SK-N-SH (cell line): Measurements from ENCODE around the gene FAM153A. TPM values are rescaled to one million over a fixed set of nuclear protein-coding genes. Genes with fewer than 3 reads are reported as not detected.
"Not testable (repeated sequence)": the region's sequence is repeated elsewhere in the genome, so short reads cannot be mapped to it uniquely, and the experiment has no call there.

Experiments used
- CTCF ChIA-PET: fragments of 300-600, 350-600 bp; formaldehyde crosslinking; extraction: SDS; loops from one replicate; lab custom pipeline; 2021; lab: Yijun Ruan, JAX
- POLR2A ChIA-PET: fragments of 350-600 bp; sonication (Branson Sonifier 250); formaldehyde crosslinking; extraction: SDS; loops from one replicate; lab custom pipeline; 2020; ENCODE audit warnings: antibody characterized with exemption, inconsistent platforms; lab: Yijun Ruan, JAX
- DNase-seq: peaks from one replicate; pipeline ENCODE4 v3.0.0; 2012
- H2AFZ ChIP-seq: fragments of 200-600 bp; sonication (generic); 2 replicates; pipeline ENCODE4 v1.8.1; 2016; ENCODE audit warnings: antibody characterized with exemption, mild to moderate bottlenecking, low read depth
- H3F3A ChIP-seq: fragments of 200-600 bp; sonication (generic); replicated peaks from 2 replicates; pipeline ENCODE3; 2016; ENCODE audit warnings: antibody characterized with exemption, mild to moderate bottlenecking; ENCODE audit not compliant: insufficient read depth
- H3K27ac ChIP-seq, 2 experiments: fragments of 200-500 bp in 1 of 2; fragments of 200-600 bp in 1 of 2; sonication (Bioruptor generic) in 1 of 2; sonication (generic), shearing (Covaris generic) in 1 of 2; 2 replicates each; pipeline versions ENCODE4 v1.5.1 to v1.6.1; 2014 to 2016; ENCODE audit warnings: low read depth in 2 of 2, inconsistent platforms in 1 of 2, low read length in 1 of 2, mild to moderate bottlenecking in 1 of 2, mixed read lengths in 1 of 2
- H3K27me3 ChIP-seq: fragments of 200-600 bp; sonication (generic), shearing (Covaris generic); 2 replicates; pipeline ENCODE4 v1.6.1; 2016; ENCODE audit warnings: mixed run types; ENCODE audit not compliant: insufficient read depth
- H3K36me3 ChIP-seq, 2 experiments: fragments of 200-500 bp in 1 of 2; fragments of 200-600 bp in 1 of 2; sonication (Bioruptor generic) in 1 of 2; sonication (generic) in 1 of 2; replicated peaks in 1 of 2; 2 replicates each; pipeline versions ENCODE3 to v1.5.1; 2014 to 2016; ENCODE audit warnings: low read length in 1 of 2, mild to moderate bottlenecking in 1 of 2; ENCODE audit not compliant: insufficient read depth in 2 of 2, control insufficient read depth in 1 of 2
- H3K4me1 ChIP-seq, 2 experiments: fragments of 200-500 bp in 1 of 2; fragments of 200-600 bp in 1 of 2; sonication (Bioruptor generic) in 1 of 2; sonication (generic), shearing (Covaris generic) in 1 of 2; 2 replicates each; pipeline versions ENCODE4 v1.5.1 to v1.6.1; 2014 to 2016; ENCODE audit warnings: low read depth in 1 of 2, low read length in 1 of 2, mixed run types in 1 of 2; ENCODE audit not compliant: insufficient read depth in 2 of 2, control insufficient read depth in 1 of 2
- H3K4me2 ChIP-seq: fragments of 200-600 bp; sonication (generic), shearing (Covaris generic); 2 replicates; pipeline ENCODE4 v1.6.1; 2017; ENCODE audit warnings: mixed run types
- H3K4me3 ChIP-seq, 2 experiments: fragments of 200-500 bp in 1 of 2; fragments of 200-600 bp in 1 of 2; sonication (Bioruptor generic) in 1 of 2; sonication (generic), shearing (Covaris generic) in 1 of 2; 2 replicates each; pipeline versions ENCODE4 v1.5.1 to v1.8.1; 2014 to 2016; ENCODE audit warnings: low read depth in 2 of 2, inconsistent platforms in 1 of 2, low read length in 1 of 2, mild to moderate bottlenecking in 1 of 2, mixed read lengths in 1 of 2, moderate library complexity in 1 of 2
- H3K79me2 ChIP-seq: fragments of 200-600 bp; sonication (generic); 2 replicates; pipeline ENCODE4 v1.8.1; 2017; ENCODE audit warnings: mild to moderate bottlenecking; ENCODE audit not compliant: insufficient read depth
- H3K9ac ChIP-seq: fragments of 200-600 bp; sonication (generic); 2 replicates; pipeline ENCODE4 v1.6.1; 2017; ENCODE audit warnings: mixed run types
- H3K9me2 ChIP-seq: fragments of 200-600 bp; sonication (generic); 2 replicates; pipeline ENCODE4 v1.6.1; 2017; ENCODE audit warnings: mixed run types
- H3K9me3 ChIP-seq: fragments of 200-600 bp; sonication (generic); 2 replicates; pipeline ENCODE4 v1.6.1; 2017; ENCODE audit warnings: mixed run types, mild to moderate bottlenecking, moderate library complexity
- H4K20me1 ChIP-seq: fragments of 200-600 bp; sonication (generic); 2 replicates; pipeline ENCODE4 v1.6.1; 2017; ENCODE audit warnings: mild to moderate bottlenecking, mixed run types; ENCODE audit not compliant: insufficient read depth
- WGBS: methylation state at CpG from one replicate; pipeline ENCODE4 v1.1.6; 2017; ENCODE audit warnings: low lambda C conversion rate; 5-methylcytosine and 5-hydroxymethylcytosine counted together
- polyA plus RNA-seq, 3 experiments: library from polyadenylated mRNA; depleted of rRNA; stranded (reverse); fragments of >200 nt; gene quantifications; 2 replicates each; pipeline ENCODE4 v1.2.3, GENCODE V29; 2012

The FAM153A gene
- polyA plus RNA-seq, 1 of the 3 experiments (the other 2 are of a cell fraction), result not detected

DNA sequence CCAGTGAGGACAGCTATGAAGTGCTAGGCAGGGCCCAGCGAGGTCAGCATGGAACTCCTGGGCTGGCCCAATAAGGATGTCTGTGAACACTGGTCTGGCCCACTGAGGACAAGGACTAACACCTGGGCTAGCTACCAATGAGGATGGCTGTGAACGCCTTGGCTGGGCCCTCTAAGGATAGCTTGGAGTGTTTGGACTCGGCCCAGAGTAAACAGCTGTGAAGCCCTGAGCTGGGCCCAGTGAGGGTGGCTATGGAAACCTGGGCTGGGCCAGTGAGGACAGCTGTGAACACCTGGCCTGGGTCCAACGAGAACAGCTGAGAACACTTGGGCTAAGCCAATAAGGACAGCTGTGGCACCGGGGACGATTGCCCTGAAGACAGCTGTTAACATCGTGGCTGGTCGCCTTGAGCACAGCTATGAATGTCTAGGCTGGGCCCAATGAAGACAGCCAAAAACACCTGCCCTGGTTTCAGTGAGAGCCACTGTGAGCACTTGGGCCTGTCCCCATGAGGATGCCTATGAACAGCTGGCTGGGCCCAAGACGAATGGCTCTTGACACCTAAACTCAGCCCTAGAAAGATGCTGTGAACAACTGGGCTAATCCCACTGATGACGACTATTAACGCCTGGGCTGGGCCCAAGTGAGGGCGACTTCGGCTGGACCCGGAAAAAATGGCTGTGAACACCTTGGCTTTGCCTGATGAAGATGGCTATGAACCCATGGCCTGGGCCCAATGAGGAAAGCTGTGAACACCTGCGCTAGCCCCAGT lies 18.8 kb downstream of the FAM153A start:
- POLR2A ChIA-PET, H3K27ac ChIP-seq, H3K4me1 ChIP-seq, H2AFZ ChIP-seq, DNase-seq, H3K36me3 ChIP-seq, H3K9ac ChIP-seq, H4K20me1 ChIP-seq, H3K9me2 ChIP-seq, H3K4me2 ChIP-seq, H3F3A ChIP-seq, CTCF ChIA-PET, H3K4me3 ChIP-seq, H3K79me2 ChIP-seq, H3K27me3 ChIP-seq, H3K9me3 ChIP-seq: not testable (repeated sequence)
- no CpG with 5 or more reads among the region's 15 CpGs for WGBS

DNA sequence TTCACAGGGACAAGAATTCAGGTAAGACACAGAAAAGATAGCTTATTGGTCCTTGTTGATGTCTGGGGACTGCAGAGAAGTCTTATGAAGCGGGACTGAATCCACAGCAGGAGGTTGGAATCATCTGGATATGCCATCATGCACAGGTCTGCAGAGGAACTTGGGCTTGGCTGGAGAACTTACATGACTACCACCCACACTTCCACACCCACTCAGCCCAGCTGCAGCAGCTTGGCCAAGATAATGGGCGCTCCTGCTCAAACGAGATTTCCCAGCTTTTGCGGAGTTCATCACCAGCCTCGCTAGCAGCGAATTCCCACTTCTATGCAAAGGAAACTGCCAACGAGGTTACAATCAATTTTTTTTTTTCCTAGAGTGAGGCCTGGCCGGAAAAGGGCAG lies 21.7 kb downstream of the FAM153A start:
- H3F3A ChIP-seq, H3K79me2 ChIP-seq, POLR2A ChIA-PET, H3K4me3 ChIP-seq, H3K9me3 ChIP-seq, H4K20me1 ChIP-seq, H3K27me3 ChIP-seq, H3K9ac ChIP-seq, H3K4me2 ChIP-seq, H3K4me1 ChIP-seq, CTCF ChIA-PET, H3K9me2 ChIP-seq, H3K27ac ChIP-seq, H3K36me3 ChIP-seq, DNase-seq, H2AFZ ChIP-seq: not testable (repeated sequence)
- 63% methylated on average over 7 of the region's 8 CpGs for WGBS

DNA sequence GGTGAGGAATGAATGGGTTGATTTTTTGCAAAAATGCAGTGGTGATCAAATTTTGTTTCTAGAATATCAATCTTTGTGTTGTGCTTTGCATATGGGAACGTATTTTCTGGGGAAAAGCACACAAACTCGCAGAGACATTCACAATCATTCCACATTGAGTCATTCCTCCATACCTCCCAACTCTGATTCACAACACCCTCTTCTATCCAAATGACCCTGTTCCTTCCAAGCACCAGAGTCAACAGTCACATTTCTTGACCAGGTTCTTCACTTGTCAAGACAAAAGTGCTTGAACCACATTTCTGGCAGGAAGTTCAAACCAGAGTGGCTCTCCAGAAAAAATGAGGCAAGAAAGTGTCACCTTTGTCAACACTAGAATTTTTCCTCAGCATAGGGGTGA lies 35.3 kb downstream of the FAM153A start:
- POLR2A ChIA-PET, H3K36me3 ChIP-seq, DNase-seq, H3K9me3 ChIP-seq, H3K79me2 ChIP-seq, H3K9me2 ChIP-seq, H3K27ac ChIP-seq, H3K27me3 ChIP-seq, H2AFZ ChIP-seq, H3F3A ChIP-seq, H4K20me1 ChIP-seq, H3K4me2 ChIP-seq, H3K4me1 ChIP-seq, H3K4me3 ChIP-seq, H3K9ac ChIP-seq, CTCF ChIA-PET: not testable (repeated sequence)
- WGBS, result 0% methylated on average over 2 of the region's 2 CpGs

DNA sequence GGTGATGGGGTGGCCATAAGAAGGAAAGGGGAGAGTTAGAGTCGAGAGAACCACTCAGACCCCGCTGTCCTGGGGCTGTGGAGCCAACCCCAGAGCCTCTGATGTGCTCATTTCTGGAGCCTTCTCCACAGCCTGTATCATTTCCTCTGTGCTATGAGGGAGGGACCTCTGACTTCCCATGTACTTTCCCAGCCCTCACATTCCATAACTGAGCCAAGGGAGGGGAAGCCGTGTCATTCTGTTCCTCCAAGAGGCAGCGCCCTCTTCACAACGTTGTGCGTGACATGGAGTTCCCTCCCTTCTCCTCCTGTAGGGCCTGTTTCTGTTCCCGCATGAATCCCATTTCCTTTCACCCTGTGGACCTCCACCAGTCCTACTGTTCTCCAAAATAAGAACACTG lies 57.8 kb downstream of the FAM153A start:
- H2AFZ ChIP-seq, POLR2A ChIA-PET, H4K20me1 ChIP-seq, H3K9me2 ChIP-seq, H3K79me2 ChIP-seq, H3K4me3 ChIP-seq, H3K27ac ChIP-seq, H3K9ac ChIP-seq, H3F3A ChIP-seq, CTCF ChIA-PET, DNase-seq, H3K9me3 ChIP-seq, H3K4me1 ChIP-seq, H3K36me3 ChIP-seq, H3K4me2 ChIP-seq, H3K27me3 ChIP-seq: not testable (repeated sequence)
- WGBS, result 57% methylated on average over 2 of the region's 7 CpGs

DNA sequence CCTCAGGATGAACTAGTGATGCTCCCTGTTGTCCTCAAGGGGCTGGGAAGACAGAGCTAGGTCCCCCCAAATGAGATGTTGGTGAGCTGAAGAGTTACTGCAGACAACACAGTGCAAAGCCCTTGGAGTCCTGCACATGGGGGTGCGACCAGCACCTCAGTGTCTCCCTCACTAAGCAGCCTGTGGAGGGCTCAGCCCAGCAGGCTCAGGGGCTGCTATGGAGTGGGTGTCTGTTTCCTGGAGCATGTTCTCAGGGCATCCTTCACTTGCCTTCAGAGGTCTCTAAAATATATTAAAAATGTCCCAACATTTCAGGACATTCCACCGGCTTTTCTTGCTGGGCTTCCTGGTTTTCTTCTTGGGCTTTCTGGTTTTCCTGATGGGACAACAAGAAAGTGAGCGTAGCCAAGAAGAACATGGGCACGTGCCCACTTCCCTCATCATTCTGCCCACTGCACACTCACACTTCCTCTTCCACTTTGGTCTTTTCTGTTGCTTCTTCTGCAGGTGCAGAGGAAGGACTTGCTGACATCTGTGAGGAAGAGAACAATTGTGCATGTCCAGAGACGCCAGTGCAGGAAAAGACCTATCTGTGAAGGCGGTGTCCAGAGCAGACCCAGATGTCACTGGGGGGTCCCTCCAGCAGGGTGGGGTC lies 58.7 kb downstream of the FAM153A start:
- H3K27me3 ChIP-seq, result not testable (repeated sequence)

DNA sequence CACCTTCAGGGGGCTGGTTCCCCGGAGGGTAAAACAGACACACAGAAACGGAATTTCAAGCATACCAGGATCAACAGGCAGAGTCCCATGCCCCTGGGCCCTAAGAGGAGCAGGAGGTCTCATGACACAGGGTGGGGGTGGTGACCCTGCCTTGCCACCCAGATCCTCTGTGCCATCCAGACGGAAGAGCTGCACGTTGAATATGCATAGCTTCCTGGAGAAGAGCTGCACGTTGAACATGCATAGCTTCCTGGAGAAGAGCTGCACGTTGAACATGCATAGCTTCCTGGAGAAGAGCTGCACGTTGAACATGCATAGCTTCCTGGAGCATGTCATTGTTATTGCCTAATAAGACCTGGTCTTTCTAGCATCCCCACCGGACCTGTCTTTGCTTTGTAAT lies 59.9 kb downstream of the FAM153A start:
- H3K4me3 ChIP-seq, CTCF ChIA-PET, H4K20me1 ChIP-seq, H3K9me3 ChIP-seq, H3K4me1 ChIP-seq, H3K36me3 ChIP-seq, H2AFZ ChIP-seq, POLR2A ChIA-PET, H3F3A ChIP-seq, H3K9me2 ChIP-seq, H3K27me3 ChIP-seq, H3K79me2 ChIP-seq, DNase-seq, H3K4me2 ChIP-seq, H3K27ac ChIP-seq, H3K9ac ChIP-seq: not testable (repeated sequence)
- WGBS, result 38% methylated on average over 1 of the region's 8 CpGs

More for the DNA sequence above, 58.7 kb downstream of the FAM153A start:
- H3K4me1 ChIP-seq, H2AFZ ChIP-seq, H3K4me3 ChIP-seq, H3K9ac ChIP-seq, H3K9me3 ChIP-seq, POLR2A ChIA-PET, H3K9me2 ChIP-seq, H3K79me2 ChIP-seq, H3K4me2 ChIP-seq, H4K20me1 ChIP-seq, H3K27ac ChIP-seq, CTCF ChIA-PET, H3K36me3 ChIP-seq, H3F3A ChIP-seq, DNase-seq: not testable (repeated sequence)
- WGBS, result no CpG with 5 or more reads among the region's 6 CpGs
